Diencephalon (tissue), 1 donor: Measurements from ENCODE around the gene BSPH1. TPM values are rescaled to one million over a fixed set of nuclear protein-coding genes. Genes with fewer than 3 reads are reported as not detected.

ENCODE experiments used
- total RNA-seq: library from RNA; depleted of rRNA; stranded (reverse); fragments of >200 nt; gene quantifications from one replicate; pipeline ENCODE4 v1.2.3, GENCODE V29; 2014

The BSPH1 gene
- total RNA-seq = not detected

GRCh38 chr19:47992070-47992469 lies at the start of gene BSPH1:
Gene BSPH1, minus strand, starts transcription at chr19:47992170. Its CDS starts 89 bp downstream, at chr19:47992081.

GRCh38 chr19:47994209-47994802 lies 2.3 kb upstream of the BSPH1 start, which contains the start of gene ELSPBP1:
Gene ELSPBP1, plus strand, starts transcription at chr19:47994632. Its CDS starts 14,036 bp downstream, at chr19:48008668.

Other genes with a start within 250 kb of the BSPH1 start
- gene NOP53, start 246.6 kb downstream of the BSPH1 start, total RNA-seq = 53.1 TPM
- 370 TPM for gene SELENOW, start 213.5 kb downstream of the BSPH1 start, total RNA-seq
- gene TPRX1, start 187.6 kb downstream of the BSPH1 start, total RNA-seq = not detected
- gene CRX, start 170.2 kb downstream of the BSPH1 start, total RNA-seq = not detected
- gene TPRX2, start 132.9 kb downstream of the BSPH1 start, total RNA-seq = not detected
- not detected for gene SULT2A1, start 105.9 kb downstream of the BSPH1 start, total RNA-seq
- gene ELSPBP1, start 2.5 kb upstream of the BSPH1 start, total RNA-seq = not detected
- gene CABP5, start 51.9 kb upstream of the BSPH1 start, total RNA-seq = not detected
- 22.6 TPM for gene PLA2G4C, start 118.6 kb upstream of the BSPH1 start, total RNA-seq
- 26.3 TPM for gene LIG1, start 178.2 kb upstream of the BSPH1 start, total RNA-seq
- 3.7 TPM for gene ZSWIM9, start 178.5 kb upstream of the BSPH1 start, total RNA-seq